Mesenchymal stem cell (in vitro differentiated cells and primary cell): ENCODE results near the gene NFKB2.

Experiments used
- DNase-seq: peaks from one replicate; pipeline ENCODE4 v3.0.0-alpha.2; 2013
- H2AFZ ChIP-seq: one replicate; pipeline ENCODE4 v1.6.1; 2013; ENCODE audit warnings: low read depth, mild to moderate bottlenecking, control low read depth, inconsistent platforms, low read length, moderate library complexity
- H2AK5ac ChIP-seq: 2 replicates; pipeline ENCODE4 v1.6.1; 2013; ENCODE audit warnings: low read length, moderate library complexity, mild to moderate bottlenecking, inconsistent platforms; ENCODE audit not compliant: severe bottlenecking
- H2BK120ac ChIP-seq: one replicate; pipeline ENCODE4 v1.6.1; 2013; ENCODE audit warnings: low read depth, mild to moderate bottlenecking, inconsistent platforms, low read length, moderate library complexity
- H2BK12ac ChIP-seq, 2 experiments: one replicate each; pipeline ENCODE4 v1.6.1; 2013; ENCODE audit warnings: inconsistent platforms in 2 of 2, low read length in 2 of 2, mild to moderate bottlenecking in 2 of 2, moderate library complexity in 2 of 2, control low read depth in 1 of 2
- H2BK15ac ChIP-seq: one replicate; pipeline ENCODE4 v1.6.1; 2013; ENCODE audit warnings: mild to moderate bottlenecking, low read depth, inconsistent platforms; ENCODE audit not compliant: poor library complexity, severe bottlenecking
- H2BK5ac ChIP-seq: 2 replicates; pipeline ENCODE4 v1.6.1; 2013; ENCODE audit warnings: low read depth, mild to moderate bottlenecking, low read length, control low read depth, inconsistent platforms; ENCODE audit not compliant: poor library complexity, severe bottlenecking
- H3K14ac ChIP-seq, 2 experiments: one replicate each; pipeline ENCODE4 v1.6.1; 2013; ENCODE audit warnings: inconsistent platforms in 2 of 2, low read length in 2 of 2, control low read depth in 1 of 2, mild to moderate bottlenecking in 1 of 2, moderate library complexity in 1 of 2
- H3K18ac ChIP-seq, 2 experiments: one replicate each; pipeline ENCODE4 v1.6.1; 2013; ENCODE audit warnings: inconsistent platforms in 2 of 2, low read length in 2 of 2, control low read depth in 1 of 2, low read depth in 1 of 2, mild to moderate bottlenecking in 1 of 2
- H3K23ac ChIP-seq, 2 experiments: one replicate each; pipeline ENCODE4 v1.6.1; 2013; ENCODE audit warnings: inconsistent platforms in 2 of 2, low read length in 2 of 2, mild to moderate bottlenecking in 2 of 2, moderate library complexity in 2 of 2, control low read depth in 1 of 2
- H3K27ac ChIP-seq: 2 replicates; pipeline ENCODE4 v1.5.1; 2013; ENCODE audit warnings: mild to moderate bottlenecking, moderate library complexity, low read length, control low read depth, inconsistent platforms; ENCODE audit not compliant: poor library complexity, severe bottlenecking
- H3K27me3 ChIP-seq, 2 experiments: 2 replicates each; pipeline versions ENCODE4 v1.6.1 to v1.7.0; 2013; ENCODE audit warnings: low read length in 2 of 2, mild to moderate bottlenecking in 2 of 2, moderate library complexity in 2 of 2, control low read depth in 1 of 2, inconsistent platforms in 1 of 2; ENCODE audit not compliant: control insufficient read depth in 1 of 2, insufficient read depth in 1 of 2
- H3K36me3 ChIP-seq, 2 experiments: 2 replicates each; pipeline versions ENCODE4 v1.6.1 to v1.7.0; 2013; ENCODE audit warnings: low read length in 2 of 2, control low read depth in 1 of 2, inconsistent platforms in 1 of 2, low read depth in 1 of 2, mild to moderate bottlenecking in 1 of 2; ENCODE audit not compliant: insufficient read depth in 2 of 2, control insufficient read depth in 1 of 2
- H3K4ac ChIP-seq, 2 experiments: one replicate each; pipeline ENCODE4 v1.6.1; 2013; ENCODE audit warnings: inconsistent platforms in 2 of 2, low read length in 2 of 2, mild to moderate bottlenecking in 2 of 2, moderate library complexity in 2 of 2, control low read depth in 1 of 2, low read depth in 1 of 2
- H3K4me1 ChIP-seq: 2 replicates; pipeline ENCODE4 v1.6.1; 2013; ENCODE audit warnings: low read depth, low read length, control low read depth; ENCODE audit not compliant: control insufficient read depth, insufficient read depth
- H3K4me2 ChIP-seq: 2 replicates; pipeline ENCODE4 v1.6.1; 2013; ENCODE audit warnings: low read length, mild to moderate bottlenecking, inconsistent platforms; ENCODE audit not compliant: poor library complexity, severe bottlenecking
- H3K4me3 ChIP-seq, 2 experiments: 2 replicates each; pipeline versions ENCODE4 v1.5.1 to v1.7.0; 2013; ENCODE audit warnings: low read length in 2 of 2, mild to moderate bottlenecking in 2 of 2, control low read depth in 1 of 2, low read depth in 1 of 2; ENCODE audit not compliant: insufficient read depth in 1 of 2
- H3K79me1 ChIP-seq: replicated peaks from 2 replicates; pipeline ENCODE4 v1.6.1; 2013; ENCODE audit warnings: mild to moderate bottlenecking, control low read depth, low read length, inconsistent platforms; ENCODE audit not compliant: poor library complexity, severe bottlenecking
- H3K9ac ChIP-seq: 2 replicates; pipeline ENCODE4 v1.7.0; 2013; ENCODE audit warnings: mild to moderate bottlenecking, low read length, moderate library complexity
- H3K9me3 ChIP-seq: 2 replicates; pipeline ENCODE4 v1.7.0; 2013; ENCODE audit warnings: mild to moderate bottlenecking, low read length; ENCODE audit not compliant: control insufficient read depth
- H4K8ac ChIP-seq: one replicate; pipeline ENCODE4 v1.6.1; 2013; ENCODE audit warnings: inconsistent platforms, mild to moderate bottlenecking, low read length, moderate library complexity
- H4K91ac ChIP-seq: one replicate; pipeline ENCODE4 v1.6.1; 2013; ENCODE audit warnings: mild to moderate bottlenecking, low read length, inconsistent platforms
- WGBS: methylation state at CpG from one replicate; pipeline ENCODE4 v1.1.7; 2013; ENCODE audit warnings: mixed read lengths; 5-methylcytosine and 5-hydroxymethylcytosine counted together

The NFKB2 gene

GRCh38 chr10:102397222-102398171 is 2.0 kb downstream of the NFKB2 start:
- H3K4me1 ChIP-seq: peaks cover 60% of the 10 kb centered on the region
- peaks cover 23% of the 10 kb centered on the region for H3K79me1 ChIP-seq
- H3K4me2 ChIP-seq: no peak overlapping the region
- no peak overlapping the region for H2AFZ ChIP-seq
- H3K14ac ChIP-seq: no peak overlapping the region
- no peak overlapping the region for H3K9ac ChIP-seq
- no peaks in the 10 kb centered on the region for H3K9me3 ChIP-seq
- H3K4me3 ChIP-seq: no peak overlapping the region
- H3K18ac ChIP-seq: no peak overlapping the region
- no peak overlapping the region for H4K91ac ChIP-seq
- WGBS: 98% methylated on average over 13 of the region's 14 CpGs
- DNase-seq: no peak
- no peak overlapping the region for H2BK15ac ChIP-seq
- no peak overlapping the region for H3K27ac ChIP-seq
- H2AK5ac ChIP-seq: no peak overlapping the region
- H2BK12ac ChIP-seq: no peak overlapping the region
- H3K4ac ChIP-seq: no peak overlapping the region
- H3K23ac ChIP-seq: no peak overlapping the region
- H3K27me3 ChIP-seq: no peaks in the 10 kb centered on the region
- no peak overlapping the region for H2BK120ac ChIP-seq
- H3K36me3 ChIP-seq: peaks cover 30 to 52% of the 10 kb centered on the region in 2 experiments
- no peak overlapping the region for H2BK5ac ChIP-seq
- H4K8ac ChIP-seq: no peak overlapping the region

GRCh38 chr10:102398172-102399020 is 2.9 kb downstream of the NFKB2 start:
- H4K8ac ChIP-seq: no peak overlapping the region
- H2AFZ ChIP-seq: no peak overlapping the region
- DNase-seq: no peak
- H3K14ac ChIP-seq: no peak overlapping the region
- H3K4me2 ChIP-seq: no peak overlapping the region
- no peak overlapping the region for H2BK120ac ChIP-seq
- H3K27ac ChIP-seq: no peak overlapping the region
- no peak overlapping the region for H2BK12ac ChIP-seq
- H3K18ac ChIP-seq: no peak overlapping the region
- H3K23ac ChIP-seq: no peak overlapping the region
- no peak overlapping the region for H2BK5ac ChIP-seq
- peaks cover 65% of the 10 kb centered on the region for H3K4me1 ChIP-seq
- H2BK15ac ChIP-seq: no peak overlapping the region
- no peak overlapping the region for H4K91ac ChIP-seq
- H3K79me1 ChIP-seq: peaks cover 23% of the 10 kb centered on the region
- H3K9ac ChIP-seq: peak overlapping the region; percentile 76
- 93% methylated on average over 18 of the region's 21 CpGs for WGBS
- H3K27me3 ChIP-seq: no peaks in the 10 kb centered on the region
- H3K36me3 ChIP-seq: peaks cover 31 to 60% of the 10 kb centered on the region in 2 experiments
- H2AK5ac ChIP-seq: no peak overlapping the region
- no peaks in the 10 kb centered on the region for H3K9me3 ChIP-seq
- H3K4ac ChIP-seq: no peak overlapping the region
- H3K4me3 ChIP-seq: no peak overlapping the region

DNA sequence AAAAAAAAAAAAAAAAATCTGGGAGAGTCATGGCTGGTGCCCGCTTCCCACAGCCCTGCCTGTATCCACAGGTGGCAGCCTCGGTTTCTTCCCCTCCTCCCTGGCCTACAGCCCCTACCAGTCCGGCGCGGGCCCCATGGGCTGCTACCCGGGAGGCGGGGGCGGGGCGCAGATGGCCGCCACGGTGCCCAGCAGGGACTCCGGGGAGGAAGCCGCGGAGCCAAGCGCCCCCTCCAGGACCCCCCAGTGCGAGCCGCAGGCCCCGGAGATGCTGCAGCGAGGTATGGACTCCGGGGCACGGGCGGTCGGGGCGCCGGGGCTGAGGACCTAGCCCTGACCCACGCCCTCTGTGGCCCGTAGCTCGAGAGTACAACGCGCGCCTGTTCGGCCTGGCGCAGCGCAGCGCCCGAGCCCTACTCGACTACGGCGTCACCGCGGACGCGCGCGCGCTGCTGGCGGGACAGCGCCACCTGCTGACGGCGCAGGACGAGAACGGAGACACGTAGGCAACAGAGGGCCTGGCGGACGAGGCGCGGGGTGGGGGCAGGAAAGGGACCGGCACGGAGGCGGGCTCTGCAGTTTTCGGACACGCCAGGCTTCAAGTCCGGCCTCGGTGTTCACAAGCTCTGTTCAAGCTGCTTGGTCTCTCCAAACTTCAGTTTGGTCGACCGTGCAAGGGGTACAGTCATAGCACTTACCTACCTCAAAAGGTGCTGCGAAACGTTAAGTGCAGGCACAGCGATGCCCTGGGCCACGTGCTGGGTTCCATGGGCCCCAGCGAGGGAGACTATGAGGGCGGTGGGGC is 3.9 kb downstream of the NFKB2 start:
- no peak overlapping the region for H3K23ac ChIP-seq
- H4K8ac ChIP-seq: peak overlapping the region; percentile 96
- H3K4me1 ChIP-seq: peaks cover 66% of the 10 kb centered on the region
- H3K27me3 ChIP-seq: no peaks in the 10 kb centered on the region
- H3K14ac ChIP-seq: no peak overlapping the region
- no peaks in the 10 kb centered on the region for H3K9me3 ChIP-seq
- peaks cover 31 to 67% of the 10 kb centered on the region in 2 experiments for H3K36me3 ChIP-seq
- H3K4me3 ChIP-seq: peak overlapping the region; percentile 55 to 67
- peak overlapping the region; percentile 86 for H4K91ac ChIP-seq
- H2AK5ac ChIP-seq: peak overlapping the region; percentile 28
- H3K79me1 ChIP-seq: peaks cover 23% of the 10 kb centered on the region
- peak overlapping the region; percentile 73 for H3K4me2 ChIP-seq
- H3K4ac ChIP-seq: peak overlapping the region; percentile 22 to 61
- peak; percentile 86 for DNase-seq
- 7% methylated on average over 71 of the region's 72 CpGs for WGBS
- H3K9ac ChIP-seq: peak overlapping the region; percentile 76
- H2BK120ac ChIP-seq: no peak overlapping the region
- peak overlapping the region; percentile 54 for H3K27ac ChIP-seq
- peak overlapping the region in 1 of 2 experiments; percentile 51 for H2BK12ac ChIP-seq
- peak overlapping the region; percentile 68 for H2BK15ac ChIP-seq
- H3K18ac ChIP-seq: peak overlapping the region; percentile 70 to 78
- no peak overlapping the region for H2BK5ac ChIP-seq
- H2AFZ ChIP-seq: peak overlapping the region; percentile 46
